Measurements from ENCODE around the gene RPL35A.
"Not testable (repeated sequence)": the region's sequence is repeated elsewhere in the genome, so short reads cannot be mapped to it uniquely, and the experiment has no call there.

RPL35A gene

DNA sequence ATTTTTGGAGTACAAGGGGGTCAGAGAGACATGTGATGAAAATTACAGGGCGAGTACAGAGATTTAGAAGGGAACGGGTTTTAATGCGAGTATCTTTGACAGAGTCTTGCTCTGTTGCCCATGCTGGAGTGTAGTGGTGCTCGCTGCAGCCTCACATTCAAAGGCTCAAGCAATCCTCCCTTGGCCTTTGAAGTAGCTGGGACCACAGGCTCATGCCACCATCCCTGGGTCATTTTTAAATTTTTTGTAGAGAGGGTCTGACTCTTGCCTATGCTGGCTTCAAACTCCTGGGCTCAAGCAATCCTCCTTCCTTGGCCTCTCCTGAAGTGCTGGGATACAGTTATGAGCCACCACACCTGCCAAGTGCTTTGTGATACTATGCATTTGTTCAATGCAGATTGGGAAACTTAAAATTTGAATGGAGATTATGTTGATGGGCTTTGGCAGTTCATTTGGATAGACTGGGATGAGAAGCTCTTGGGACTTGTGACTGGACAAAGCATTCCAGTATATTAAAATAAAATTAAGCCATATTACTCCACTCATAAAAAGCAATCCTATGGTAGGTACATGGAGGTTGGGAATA lies 6.0 kb downstream of the RPL35A start:
- TF ChIP-seq, protein P1, sequence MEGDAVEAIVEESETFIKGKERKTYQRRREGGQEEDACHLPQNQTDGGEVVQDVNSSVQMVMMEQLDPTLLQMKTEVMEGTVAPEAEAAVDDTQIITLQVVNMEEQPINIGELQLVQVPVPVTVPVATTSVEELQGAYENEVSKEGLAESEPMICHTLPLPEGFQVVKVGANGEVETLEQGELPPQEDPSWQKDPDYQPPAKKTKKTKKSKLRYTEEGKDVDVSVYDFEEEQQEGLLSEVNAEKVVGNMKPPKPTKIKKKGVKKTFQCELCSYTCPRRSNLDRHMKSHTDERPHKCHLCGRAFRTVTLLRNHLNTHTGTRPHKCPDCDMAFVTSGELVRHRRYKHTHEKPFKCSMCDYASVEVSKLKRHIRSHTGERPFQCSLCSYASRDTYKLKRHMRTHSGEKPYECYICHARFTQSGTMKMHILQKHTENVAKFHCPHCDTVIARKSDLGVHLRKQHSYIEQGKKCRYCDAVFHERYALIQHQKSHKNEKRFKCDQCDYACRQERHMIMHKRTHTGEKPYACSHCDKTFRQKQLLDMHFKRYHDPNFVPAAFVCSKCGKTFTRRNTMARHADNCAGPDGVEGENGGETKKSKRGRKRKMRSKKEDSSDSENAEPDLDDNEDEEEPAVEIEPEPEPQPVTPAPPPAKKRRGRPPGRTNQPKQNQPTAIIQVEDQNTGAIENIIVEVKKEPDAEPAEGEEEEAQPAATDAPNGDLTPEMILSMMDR (IDR thresholded peaks at IDR 0.05): no peak
- DNase-seq (ENCODE audit: low spot score): no peak
- H3K4me3 ChIP-seq: no peak overlapping the region
- H3K27ac ChIP-seq: no peak overlapping the region

DNA sequence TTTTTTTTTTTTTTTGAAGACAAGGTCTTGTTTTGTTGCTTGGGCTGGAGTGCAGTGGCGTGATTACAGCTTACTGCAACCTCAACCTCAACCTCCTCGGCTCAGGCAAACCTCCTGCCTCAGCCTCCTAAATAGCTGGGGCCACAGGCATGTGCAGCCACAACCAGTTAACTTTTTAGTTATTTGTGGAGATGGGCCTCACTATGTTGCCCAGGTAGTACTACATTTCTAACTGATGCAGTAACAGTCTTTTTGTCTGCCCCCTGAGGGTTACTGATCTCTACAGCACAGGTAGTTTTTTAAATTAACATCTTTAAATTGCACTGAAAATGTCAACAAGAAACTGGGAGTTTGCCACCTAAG lies 6.6 kb downstream of the RPL35A start:
- TF ChIP-seq, protein P1 (IDR thresholded peaks at IDR 0.05): no peak
- H3K4me3 ChIP-seq: no peak overlapping the region
- H3K27ac ChIP-seq: no peak overlapping the region
- no peak for DNase-seq (ENCODE audit: low spot score)

DNA sequence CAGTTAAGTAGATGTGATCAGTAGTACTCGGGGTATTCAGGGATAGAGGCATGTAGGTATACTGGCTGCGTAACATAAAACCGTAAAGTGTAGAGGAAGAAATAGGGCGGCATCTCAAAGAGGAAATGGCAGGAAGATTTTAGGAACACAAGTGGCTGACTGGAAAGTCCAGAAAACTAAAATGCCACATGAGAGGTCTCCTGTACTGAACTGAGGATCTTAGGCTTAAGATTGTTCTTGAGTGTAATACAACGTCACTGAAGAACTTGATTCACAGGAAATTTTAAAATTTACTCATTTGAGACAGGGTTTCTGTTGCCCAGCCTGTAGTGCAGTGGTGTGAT lies 7.8 kb downstream of the RPL35A start:
- Histone ChIP-seq H3K27ac (peak overlapping the region in 1 of 2 donors; percentile 43), H3K4me3 (no peak overlapping the region)
- DNase-seq (ENCODE audit: low spot score): no peak
- TF ChIP-seq, protein P1 (IDR thresholded peaks at IDR 0.05): no peak

DNA sequence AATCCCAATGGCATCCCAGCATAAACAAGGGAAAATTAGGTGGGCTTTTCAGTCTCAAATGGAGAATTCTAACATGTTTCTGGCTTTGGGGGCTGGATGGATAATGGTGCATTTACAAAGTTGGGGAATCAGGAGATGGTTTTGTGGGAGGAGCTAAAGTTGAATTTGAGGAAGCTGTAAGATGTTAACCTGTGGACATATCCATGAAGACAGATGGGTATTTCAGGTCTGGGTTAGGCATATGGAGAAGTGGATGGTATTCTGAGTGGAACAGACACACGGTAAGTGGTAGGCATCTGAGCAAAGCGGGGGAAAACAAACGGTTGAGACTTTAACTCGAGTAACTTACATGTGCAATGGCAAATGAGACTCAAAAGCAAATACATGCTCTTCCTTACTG lies 8.4 kb downstream of the RPL35A start:
- H3K4me3 ChIP-seq: no peak overlapping the region
- no peak for DNase-seq (ENCODE audit: low spot score)
- TF ChIP-seq, protein P1 (IDR thresholded peaks at IDR 0.05): no peak
- H3K27ac ChIP-seq: no peak overlapping the region

DNA sequence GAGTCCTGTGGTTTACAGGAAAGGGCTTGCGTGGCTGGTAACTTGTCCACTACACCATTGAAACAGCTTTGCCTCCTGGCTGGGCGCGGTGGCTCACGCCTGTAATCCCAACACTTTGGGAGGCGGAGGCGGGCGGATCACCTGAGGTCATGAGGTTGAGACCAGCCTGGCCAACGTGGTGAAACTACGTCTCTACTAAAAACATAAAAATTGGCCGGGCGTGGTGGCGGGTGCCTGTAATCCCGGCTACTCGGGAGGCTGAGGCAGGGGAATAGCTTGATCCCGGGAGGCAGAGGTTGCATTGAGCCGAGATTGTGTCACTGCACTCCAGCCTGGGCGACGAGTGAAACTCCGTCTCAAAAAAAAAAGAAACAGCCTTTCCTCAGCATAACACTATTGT lies 8.9 kb downstream of the RPL35A start:
- DNase-seq (ENCODE audit: low spot score): not testable (repeated sequence)
- Histone ChIP-seq H3K27ac (peak overlapping the region in 1 of 2 donors; percentile 81), H3K4me3 (peak overlapping the region; percentile 81)

DNA sequence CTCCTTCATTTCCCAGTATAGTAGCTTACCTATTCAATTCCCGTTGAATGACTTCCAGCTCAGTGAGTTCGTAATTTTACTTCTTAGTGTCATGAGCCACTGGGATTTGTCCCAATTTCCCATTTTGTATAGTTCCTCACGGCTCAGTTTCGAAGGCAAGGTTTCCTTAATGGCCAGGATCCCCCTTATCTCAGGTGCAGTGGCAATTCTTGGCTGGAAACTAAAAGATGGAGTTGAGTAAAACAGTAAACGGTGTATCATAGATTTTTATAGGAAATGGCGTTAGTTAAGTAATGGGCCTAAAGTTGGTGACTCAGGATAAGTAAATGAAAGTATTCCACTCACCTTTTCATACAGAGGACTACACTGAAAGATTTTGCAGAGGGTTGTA lies 9.5 kb downstream of the RPL35A start:
- peak overlapping the region; percentile 29 to 81 for H3K27ac ChIP-seq
- peak overlapping the region; percentile 81 for H3K4me3 ChIP-seq
- TF ChIP-seq, protein P1 (IDR thresholded peaks at IDR 0.05): no peak
- no peak for DNase-seq (ENCODE audit: low spot score)

DNA sequence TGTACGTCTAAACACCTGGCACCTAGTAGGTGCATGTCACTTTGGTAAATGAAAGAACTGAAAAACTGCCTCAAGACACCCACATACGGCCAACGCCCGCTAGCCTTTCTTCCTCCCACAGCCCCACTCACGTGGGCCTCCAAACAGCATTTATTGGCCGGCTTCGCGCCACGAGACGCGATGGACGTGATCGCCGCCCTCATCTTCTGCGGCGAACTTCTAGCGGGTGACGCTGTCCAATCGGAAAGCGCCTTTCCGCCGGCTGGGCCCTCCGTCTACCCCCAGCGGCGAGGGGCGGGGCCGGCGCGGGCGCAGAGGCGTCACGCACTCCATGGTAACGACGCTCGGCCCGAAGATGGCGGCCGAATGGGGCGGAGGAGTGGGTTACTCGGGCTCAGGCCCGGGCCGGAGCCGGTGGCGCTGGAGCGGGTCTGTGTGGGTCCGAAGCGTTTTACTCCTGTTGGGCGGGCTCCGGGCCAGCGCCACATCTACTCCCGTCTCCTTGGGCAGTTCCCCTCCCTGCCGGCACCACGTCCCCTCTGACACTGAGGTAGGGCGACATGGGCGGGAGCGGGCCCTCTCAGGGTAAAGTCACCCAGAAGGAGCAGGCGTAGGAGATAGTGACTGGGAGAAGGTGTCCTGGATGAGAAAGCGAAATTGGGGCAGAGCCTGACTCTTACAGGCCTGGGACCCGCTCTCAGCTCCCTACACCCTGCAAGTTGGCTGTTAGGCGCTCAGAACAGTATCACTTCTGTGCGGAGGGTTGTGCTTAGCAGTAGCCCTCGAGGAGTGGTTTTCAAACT lies 10.1 kb downstream of the RPL35A start, which contains the start of gene LMLN:
LMLN (plus strand) TSS at position 327 of the 803 bp plus-strand sequence; CDS start at position 356, 29 bp downstream.
- H3K27ac ChIP-seq: peak within 1 kb of the TSS; percentile 29 to 81
- TF ChIP-seq, protein P1 (IDR thresholded peaks at IDR 0.05): no peak
- peak; percentile 97 for DNase-seq (ENCODE audit: low spot score)
- peak within 1 kb of the TSS; percentile 81 for H3K4me3 ChIP-seq
